Cardiac muscle cell (in vitro differentiated cells and primary cell): ENCODE data around the gene ABCA10. TPM values are rescaled to one million over a fixed set of nuclear protein-coding genes. Genes with fewer than 3 reads are reported as not detected.
A peak's percentile ranks its signal among the peaks of the same experiment; 100 is the strongest.
"Not testable (repeated sequence)": the region's sequence is repeated elsewhere in the genome, so short reads cannot be mapped to it uniquely, and the experiment has no call there.

ENCODE experiments used
- DNase-seq, 2 donors: peaks; one replicate each; pipeline versions ENCODE4 v3.0.0 to v3.0.0-alpha.2; 2010 to 2017; ENCODE audit warnings: low read depth in 1 of 2, low spot score in 1 of 2
- H3K27ac ChIP-seq: fragments of 200-600 bp; sonication (generic); 2 replicates; pipeline ENCODE4 v1.5.1; 2016
- H3K27me3 ChIP-seq: fragments of 200-600 bp; sonication (generic); 2 replicates; pipeline ENCODE4 v1.6.0; 2016; ENCODE audit warnings: control low read depth
- H3K36me3 ChIP-seq: fragments of 200-600 bp; sonication (generic); 2 replicates; pipeline ENCODE4 v1.5.1; 2016; ENCODE audit warnings: control low read depth
- H3K4me1 ChIP-seq: fragments of 200-600 bp; sonication (generic); 2 replicates; pipeline ENCODE4 v1.8.1; 2017; ENCODE audit warnings: low read depth, mild to moderate bottlenecking, mixed run types
- H3K4me3 ChIP-seq: fragments of 200-600 bp; sonication (generic); 2 replicates; pipeline ENCODE4 v1.5.1; 2016; ENCODE audit warnings: mild to moderate bottlenecking
- H3K9me3 ChIP-seq: fragments of 200-600 bp; sonication (generic); 2 replicates; pipeline ENCODE4 v1.5.1; 2017; ENCODE audit warnings: low read depth, mild to moderate bottlenecking, control low read depth
- polyA plus RNA-seq: library from polyadenylated mRNA; unstranded; fragments of >200 nt; fragmentation: Nextera tagmentation; extraction: Ambion mirVana; gene quantifications from 2 replicates; pipeline ENCODE4 v1.2.1, GENCODE V29; 2016
- total RNA-seq: library from RNA; depleted of rRNA; stranded (reverse); fragments of >200 nt; gene quantifications from 2 replicates; pipeline ENCODE4 v1.2.3, GENCODE V29; 2016
- TF ChIP-seq, protein P1 (sequence below): IDR thresholded peaks from 2 replicates; pipeline ENCODE4 v1.5.1; 2012; ENCODE audit warnings: low read depth, mild to moderate bottlenecking, low read length

Gene ABCA10
- total RNA-seq: 0.04 TPM in 1 of 2 replicates, not detected in the other
- not detected in 2 replicates for polyA plus RNA-seq

DNA sequence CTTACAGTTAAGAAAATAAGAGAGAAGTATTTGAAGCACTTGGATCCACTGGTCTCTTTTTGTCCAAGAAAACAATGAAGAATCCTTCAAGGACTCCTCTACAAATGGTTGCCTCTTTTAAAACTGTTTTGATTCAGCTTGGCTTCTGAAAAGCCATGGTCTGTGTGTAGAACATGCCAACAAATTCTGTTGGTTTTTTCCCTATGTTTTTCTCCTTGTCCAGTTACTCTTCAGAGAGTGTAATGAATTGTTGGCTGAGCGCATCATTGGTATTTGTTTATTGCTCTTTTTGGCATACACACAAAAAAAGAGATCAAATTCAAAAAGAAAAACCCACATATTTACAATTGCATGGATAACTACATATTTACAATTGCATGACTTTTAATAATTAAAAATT is at the start of gene ABCA10:
ABCA10 (minus strand) TSS at position 249 of the 400 bp plus-strand sequence. CDS start 3,466 bp downstream, outside the sequence.
- TF ChIP-seq, protein P1, sequence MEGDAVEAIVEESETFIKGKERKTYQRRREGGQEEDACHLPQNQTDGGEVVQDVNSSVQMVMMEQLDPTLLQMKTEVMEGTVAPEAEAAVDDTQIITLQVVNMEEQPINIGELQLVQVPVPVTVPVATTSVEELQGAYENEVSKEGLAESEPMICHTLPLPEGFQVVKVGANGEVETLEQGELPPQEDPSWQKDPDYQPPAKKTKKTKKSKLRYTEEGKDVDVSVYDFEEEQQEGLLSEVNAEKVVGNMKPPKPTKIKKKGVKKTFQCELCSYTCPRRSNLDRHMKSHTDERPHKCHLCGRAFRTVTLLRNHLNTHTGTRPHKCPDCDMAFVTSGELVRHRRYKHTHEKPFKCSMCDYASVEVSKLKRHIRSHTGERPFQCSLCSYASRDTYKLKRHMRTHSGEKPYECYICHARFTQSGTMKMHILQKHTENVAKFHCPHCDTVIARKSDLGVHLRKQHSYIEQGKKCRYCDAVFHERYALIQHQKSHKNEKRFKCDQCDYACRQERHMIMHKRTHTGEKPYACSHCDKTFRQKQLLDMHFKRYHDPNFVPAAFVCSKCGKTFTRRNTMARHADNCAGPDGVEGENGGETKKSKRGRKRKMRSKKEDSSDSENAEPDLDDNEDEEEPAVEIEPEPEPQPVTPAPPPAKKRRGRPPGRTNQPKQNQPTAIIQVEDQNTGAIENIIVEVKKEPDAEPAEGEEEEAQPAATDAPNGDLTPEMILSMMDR: no peak
- DNase-seq: no peak
- H3K9me3 ChIP-seq: no peaks in the 10 kb centered on the region
- no peaks in the 10 kb centered on the region for H3K36me3 ChIP-seq
- H3K4me3 ChIP-seq: no peak within 1 kb of the TSS
- no peak within 1 kb of the TSS for H3K27ac ChIP-seq
- no peaks in the 10 kb centered on the region for H3K4me1 ChIP-seq
- no peaks in the 10 kb centered on the region for H3K27me3 ChIP-seq

- DNase-seq, H3K9me3 ChIP-seq, H3K27me3 ChIP-seq, H3K27ac ChIP-seq, H3K4me3 ChIP-seq, H3K4me1 ChIP-seq, H3K36me3 ChIP-seq: not testable (repeated sequence)
Observed at GRCh38 chr17:69276279-69276678, 47.7 kb upstream of the ABCA10 start.

- H3K36me3 ChIP-seq: no peaks in the 10 kb centered on the region
- DNase-seq: no peak
- H3K27me3 ChIP-seq: no peaks in the 10 kb centered on the region
- no peaks in the 10 kb centered on the region for H3K9me3 ChIP-seq
- no peak overlapping the region for H3K27ac ChIP-seq
- no peaks in the 10 kb centered on the region for H3K4me1 ChIP-seq
- TF ChIP-seq, protein P1: no peak
- no peak overlapping the region for H3K4me3 ChIP-seq
Observed at GRCh38 chr17:69275751-69276150, 47.1 kb upstream of the ABCA10 start.

- no peaks in the 10 kb centered on the region for H3K4me1 ChIP-seq
- no peaks in the 10 kb centered on the region for H3K36me3 ChIP-seq
- no peaks in the 10 kb centered on the region for H3K27me3 ChIP-seq
- TF ChIP-seq, protein P1: no peak
- no peak overlapping the region for H3K4me3 ChIP-seq
- H3K27ac ChIP-seq: no peak overlapping the region
- H3K9me3 ChIP-seq: no peaks in the 10 kb centered on the region
- no peak for DNase-seq
Observed at GRCh38 chr17:69271023-69271422, 42.4 kb upstream of the ABCA10 start.

DNA sequence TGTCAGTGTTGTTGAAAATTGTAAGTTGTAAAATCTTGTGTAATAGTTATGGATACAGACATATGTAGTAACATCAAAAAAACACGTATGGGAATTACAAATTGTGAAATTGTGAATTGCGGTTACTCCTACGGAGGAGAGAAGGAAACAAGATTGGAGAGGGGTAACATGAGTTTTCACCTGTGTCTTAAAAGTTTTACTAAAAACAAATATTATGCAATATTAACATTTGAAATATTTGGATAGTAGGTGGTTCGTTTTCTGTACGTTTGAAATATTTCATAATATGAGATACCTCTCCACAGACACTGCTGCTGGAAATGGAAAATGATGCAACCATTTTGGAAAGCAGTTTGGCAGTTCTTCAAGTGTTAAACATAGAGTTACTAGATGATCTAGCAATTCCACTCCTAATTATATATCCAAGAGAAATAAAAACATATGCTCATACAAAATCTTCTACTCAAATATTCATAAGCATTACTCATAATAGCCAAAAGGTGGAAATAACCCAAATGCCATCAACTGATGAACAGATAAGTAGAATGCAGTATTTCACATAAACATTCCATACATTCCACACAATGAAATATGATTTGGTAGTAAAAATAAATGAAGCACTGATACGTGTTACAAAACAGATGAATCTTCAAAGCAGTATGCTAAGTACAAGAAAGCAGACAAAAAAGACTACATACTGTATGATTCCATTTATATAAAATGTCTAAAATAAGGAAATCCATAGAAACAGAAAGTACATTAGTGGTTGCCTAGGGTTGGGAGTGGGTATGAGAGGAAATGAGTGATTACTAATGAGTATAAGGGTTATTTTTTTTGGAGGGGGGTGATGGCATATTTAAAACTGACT is 40.7 kb upstream of the ABCA10 start:
- peak in 1 of 2 donors; percentile 78 for DNase-seq
- H3K4me3 ChIP-seq: no peak overlapping the region

GRCh38 chr17:69268543-69269014 is 40.0 kb upstream of the ABCA10 start:
- H3K36me3 ChIP-seq: no peaks in the 10 kb centered on the region
- no peak overlapping the region for H3K4me3 ChIP-seq
- no peaks in the 10 kb centered on the region for H3K9me3 ChIP-seq
- H3K27me3 ChIP-seq: no peaks in the 10 kb centered on the region
- peak in 1 of 2 donors; percentile 44 for DNase-seq
- TF ChIP-seq, protein P1: no peak
- no peak overlapping the region for H3K27ac ChIP-seq
- H3K4me1 ChIP-seq: no peaks in the 10 kb centered on the region

More for the DNA sequence above, 40.7 kb upstream of the ABCA10 start:
- Histone ChIP-seq H3K27me3 (no peaks in the 10 kb centered on the region), H3K27ac (no peak overlapping the region), H3K36me3 (no peaks in the 10 kb centered on the region), H3K4me1 (no peaks in the 10 kb centered on the region), H3K9me3 (no peaks in the 10 kb centered on the region)
- TF ChIP-seq, protein P1: no peak
